DLD1 (cell line): ENCODE results near the gene ATG13.
"Not testable (repeated sequence)": the region's sequence is repeated elsewhere in the genome, so short reads cannot be mapped to it uniquely, and the experiment has no call there.

Source experiments
- in situ Hi-C: cut with HindIII; loops from 2 replicates; pipeline ENCODE4 v1.10.0; 2017; ENCODE audit warnings: low sequenced_read_pairs

The ATG13 gene

GRCh38 chr11:46642627-46643335 lies 25.4 kb downstream of the ATG13 start:
- in situ Hi-C loops = no loop called here

- in situ Hi-C loops = no loop called here
Measured at GRCh38 chr11:46643531-46643930, 26.2 kb downstream of the ATG13 start.

- in situ Hi-C loops = no loop called here
Measured at GRCh38 chr11:46643986-46644385, 26.6 kb downstream of the ATG13 start.

GRCh38 chr11:46649180-46649738 lies 31.9 kb downstream of the ATG13 start:
- in situ Hi-C loops = no loop called here

- in situ Hi-C loops = no loop called here
Measured at GRCh38 chr11:46655631-46656030, 38.3 kb downstream of the ATG13 start.

- in situ Hi-C loops = no loop called here
Measured at GRCh38 chr11:46657186-46657585, 39.8 kb downstream of the ATG13 start.

- in situ Hi-C loops = no loop called here
Measured at GRCh38 chr11:46658259-46658658, 40.9 kb downstream of the ATG13 start.

- in situ Hi-C loops = no loop called here
Measured at GRCh38 chr11:46659908-46660307, 42.6 kb downstream of the ATG13 start.

GRCh38 chr11:46661836-46662235 lies 44.5 kb downstream of the ATG13 start:
- in situ Hi-C loops = no loop called here

GRCh38 chr11:46662366-46662765 lies 45.0 kb downstream of the ATG13 start:
- in situ Hi-C loops = no loop called here

GRCh38 chr11:46663277-46663940 lies 46.1 kb downstream of the ATG13 start:
- in situ Hi-C loops = no loop called here

GRCh38 chr11:46664612-46665011 lies 47.3 kb downstream of the ATG13 start:
- in situ Hi-C loops = no loop called here

- in situ Hi-C loops = no loop called here
Measured at GRCh38 chr11:46665356-46665755, 48.0 kb downstream of the ATG13 start.

- in situ Hi-C loops = no loop called here
Measured at GRCh38 chr11:46666516-46666915, 49.2 kb downstream of the ATG13 start.

- in situ Hi-C loops = no loop called here
Measured at GRCh38 chr11:46667043-46667481, 49.7 kb downstream of the ATG13 start.

GRCh38 chr11:46668480-46669085 lies 51.2 kb downstream of the ATG13 start:
- in situ Hi-C loops = no loop called here

- in situ Hi-C loops = no loop called here
Measured at GRCh38 chr11:46669711-46670139, 52.4 kb downstream of the ATG13 start.

- in situ Hi-C loops = not testable (repeated sequence)
Measured at GRCh38 chr11:46670521-46670920, 53.2 kb downstream of the ATG13 start.

- in situ Hi-C loops = no loop called here
Measured at GRCh38 chr11:46671958-46672315, 54.6 kb downstream of the ATG13 start.

- in situ Hi-C loops = no loop called here
Measured at GRCh38 chr11:46672381-46672839, 55.1 kb downstream of the ATG13 start.

- in situ Hi-C loops = no loop called here
Measured at GRCh38 chr11:46673713-46674462, 56.5 kb downstream of the ATG13 start.
